C4-2B (cell line): ENCODE results near the gene BTBD6.

ENCODE experiments used
- ZFX ChIP-seq: fragments of 450-650 bp; IDR thresholded peaks from 2 replicates; pipeline ENCODE4 v1.6.1; 2017
- TF ChIP-seq, protein P1 (sequence below): fragments of 450-650 bp; conservative IDR thresholded peaks from 2 replicates; pipeline ENCODE4 v1.5.1; 2017; ENCODE audit warnings: mild to moderate bottlenecking

GRCh38 chr14:105292826-105293711 lies 44.7 kb downstream of the BTBD6 start:
- TF ChIP-seq, protein P1, sequence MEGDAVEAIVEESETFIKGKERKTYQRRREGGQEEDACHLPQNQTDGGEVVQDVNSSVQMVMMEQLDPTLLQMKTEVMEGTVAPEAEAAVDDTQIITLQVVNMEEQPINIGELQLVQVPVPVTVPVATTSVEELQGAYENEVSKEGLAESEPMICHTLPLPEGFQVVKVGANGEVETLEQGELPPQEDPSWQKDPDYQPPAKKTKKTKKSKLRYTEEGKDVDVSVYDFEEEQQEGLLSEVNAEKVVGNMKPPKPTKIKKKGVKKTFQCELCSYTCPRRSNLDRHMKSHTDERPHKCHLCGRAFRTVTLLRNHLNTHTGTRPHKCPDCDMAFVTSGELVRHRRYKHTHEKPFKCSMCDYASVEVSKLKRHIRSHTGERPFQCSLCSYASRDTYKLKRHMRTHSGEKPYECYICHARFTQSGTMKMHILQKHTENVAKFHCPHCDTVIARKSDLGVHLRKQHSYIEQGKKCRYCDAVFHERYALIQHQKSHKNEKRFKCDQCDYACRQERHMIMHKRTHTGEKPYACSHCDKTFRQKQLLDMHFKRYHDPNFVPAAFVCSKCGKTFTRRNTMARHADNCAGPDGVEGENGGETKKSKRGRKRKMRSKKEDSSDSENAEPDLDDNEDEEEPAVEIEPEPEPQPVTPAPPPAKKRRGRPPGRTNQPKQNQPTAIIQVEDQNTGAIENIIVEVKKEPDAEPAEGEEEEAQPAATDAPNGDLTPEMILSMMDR = no peak
- TF ChIP-seq ZFX = no peak
